GM21367 (cell line): ENCODE measurements around the gene LRRC3B.

Experiments
- ATAC-seq: cut with Tn5 transposase; IDR thresholded peaks from one replicate; pipeline ENCODE4 v1.9.1; 2021; ENCODE audit not compliant: unreplicated experiment

LRRC3B gene

GRCh38 chr3:26704736-26705135 is 82.2 kb downstream of the LRRC3B start:
- no peak for ATAC-seq

GRCh38 chr3:26708501-26708900 is 85.9 kb downstream of the LRRC3B start:
- ATAC-seq = no peak

- ATAC-seq = peak; percentile 76
Observed at GRCh38 chr3:26712211-26713026, 89.8 kb downstream of the LRRC3B start.

GRCh38 chr3:26713091-26713490 is 90.5 kb downstream of the LRRC3B start:
- no peak for ATAC-seq

GRCh38 chr3:26714485-26714884 is 91.9 kb downstream of the LRRC3B start:
- no peak for ATAC-seq

- no peak for ATAC-seq
Observed at GRCh38 chr3:26715431-26715830, 92.9 kb downstream of the LRRC3B start.

GRCh38 chr3:26718315-26718714 is 95.7 kb downstream of the LRRC3B start:
- ATAC-seq = no peak

- ATAC-seq = no peak
Observed at GRCh38 chr3:26719134-26719533, 96.6 kb downstream of the LRRC3B start.

GRCh38 chr3:26721047-26721446 is 98.5 kb downstream of the LRRC3B start:
- no peak for ATAC-seq

GRCh38 chr3:26731843-26732242 is 109.3 kb downstream of the LRRC3B start:
- ATAC-seq = no peak

GRCh38 chr3:26750263-26750662 is 127.7 kb downstream of the LRRC3B start:
- ATAC-seq = no peak

GRCh38 chr3:26752466-26752865 is 129.9 kb downstream of the LRRC3B start:
- no peak for ATAC-seq

- no peak for ATAC-seq
Observed at GRCh38 chr3:26753095-26753494, 130.5 kb downstream of the LRRC3B start.

- no peak for ATAC-seq
Observed at GRCh38 chr3:26757978-26758377, 135.4 kb downstream of the LRRC3B start.
